Mammary epithelial cell (primary cell): Measurements from ENCODE around the gene ADCY7.

ENCODE experiments used
- EZH2 ChIP-seq: IDR thresholded peaks from 2 replicates; pipeline ENCODE4 v1.6.1; 2012; ENCODE audit warnings: low read length, inconsistent platforms, borderline replicate concordance
- TF ChIP-seq, protein P1 (sequence below), 2 donors: IDR thresholded peaks in 1 of 2; conservative IDR thresholded peaks in 1 of 2; 2 replicates each; pipeline ENCODE4 v1.5.1; 2011 to 2012; ENCODE audit warnings: inconsistent platforms in 2 of 2, low read length in 2 of 2, mild to moderate bottlenecking in 2 of 2, control low read depth in 1 of 2, low read depth in 1 of 2; ENCODE audit not compliant: insufficient read depth in 1 of 2; ENCODE audit errors: extremely low read depth in 1 of 2

DNA sequence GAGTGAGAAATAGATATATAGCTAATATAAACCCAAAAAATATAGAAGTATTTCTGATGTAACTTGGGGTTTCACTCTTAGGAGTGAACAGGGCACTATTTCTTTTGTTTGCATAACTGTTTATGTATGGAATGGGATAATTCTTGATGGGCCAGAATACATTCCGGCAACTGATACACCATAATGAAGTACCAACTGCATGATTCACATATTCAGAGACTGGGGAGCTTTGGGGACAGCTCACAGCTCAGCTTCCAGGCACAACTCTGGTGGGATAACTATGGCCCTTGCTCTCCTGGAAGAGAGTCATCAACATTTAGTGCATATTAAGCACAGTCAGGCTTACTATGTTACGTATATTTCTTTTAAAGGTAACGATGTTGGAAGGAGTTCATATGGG lies 42.1 kb upstream of the ADCY7 start:
- TF ChIP-seq, protein P1, sequence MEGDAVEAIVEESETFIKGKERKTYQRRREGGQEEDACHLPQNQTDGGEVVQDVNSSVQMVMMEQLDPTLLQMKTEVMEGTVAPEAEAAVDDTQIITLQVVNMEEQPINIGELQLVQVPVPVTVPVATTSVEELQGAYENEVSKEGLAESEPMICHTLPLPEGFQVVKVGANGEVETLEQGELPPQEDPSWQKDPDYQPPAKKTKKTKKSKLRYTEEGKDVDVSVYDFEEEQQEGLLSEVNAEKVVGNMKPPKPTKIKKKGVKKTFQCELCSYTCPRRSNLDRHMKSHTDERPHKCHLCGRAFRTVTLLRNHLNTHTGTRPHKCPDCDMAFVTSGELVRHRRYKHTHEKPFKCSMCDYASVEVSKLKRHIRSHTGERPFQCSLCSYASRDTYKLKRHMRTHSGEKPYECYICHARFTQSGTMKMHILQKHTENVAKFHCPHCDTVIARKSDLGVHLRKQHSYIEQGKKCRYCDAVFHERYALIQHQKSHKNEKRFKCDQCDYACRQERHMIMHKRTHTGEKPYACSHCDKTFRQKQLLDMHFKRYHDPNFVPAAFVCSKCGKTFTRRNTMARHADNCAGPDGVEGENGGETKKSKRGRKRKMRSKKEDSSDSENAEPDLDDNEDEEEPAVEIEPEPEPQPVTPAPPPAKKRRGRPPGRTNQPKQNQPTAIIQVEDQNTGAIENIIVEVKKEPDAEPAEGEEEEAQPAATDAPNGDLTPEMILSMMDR (conservative IDR thresholded peaks at IDR 0.05 in 1 of 2, IDR thresholded peaks at IDR 0.05 in 1 of 2; ENCODE audit: extremely low read depth in 1 of 2, insufficient read depth in 1 of 2, low read depth in 1 of 2, low read length in 2 of 2): no peak
- TF ChIP-seq EZH2: no peak
